Neutrophil (primary cell): Measurements from ENCODE around the gene FLRT2.

ENCODE experiments used
- H3K27ac ChIP-seq: fragments of 200-600 bp; sonication (generic); 2 replicates; pipeline ENCODE4 v1.5.1; 2016; ENCODE audit warnings: mild to moderate bottlenecking, moderate library complexity
- H3K27me3 ChIP-seq: fragments of 200-600 bp; sonication (generic); 2 replicates; pipeline ENCODE4 v1.6.0; 2016; ENCODE audit warnings: mild to moderate bottlenecking
- H3K36me3 ChIP-seq: fragments of 200-600 bp; sonication (generic); 2 replicates; pipeline ENCODE4 v1.5.1; 2017
- H3K4me1 ChIP-seq, 2 experiments: fragments of 200-600 bp in 1 of 2; sonication (generic) in 1 of 2; 1 replicate in 1 of 2; 2 replicates in 1 of 2; pipeline versions ENCODE4 v1.5.1 to v1.6.1; 2013 to 2016; ENCODE audit warnings: low read depth in 1 of 2, low read length in 1 of 2, mild to moderate bottlenecking in 1 of 2, moderate library complexity in 1 of 2; ENCODE audit not compliant: control insufficient read depth in 1 of 2, insufficient read depth in 1 of 2
- H3K4me3 ChIP-seq, 2 experiments: fragments of 200-600 bp in 1 of 2; sonication (generic) in 1 of 2; 1 replicate in 1 of 2; 2 replicates in 1 of 2; pipeline ENCODE4 v1.5.1; 2013 to 2016; ENCODE audit warnings: low read depth in 1 of 2, low read length in 1 of 2, mild to moderate bottlenecking in 1 of 2, moderate library complexity in 1 of 2
- H3K9me3 ChIP-seq: fragments of 200-600 bp; sonication (generic); 2 replicates; pipeline ENCODE4 v1.5.1; 2016
- TF ChIP-seq, protein P1 (sequence below): fragments of 200-600 bp; sonication (generic); IDR thresholded peaks from 2 replicates; pipeline ENCODE4 v1.5.1; 2016; ENCODE audit warnings: antibody characterized with exemption

Gene FLRT2

DNA sequence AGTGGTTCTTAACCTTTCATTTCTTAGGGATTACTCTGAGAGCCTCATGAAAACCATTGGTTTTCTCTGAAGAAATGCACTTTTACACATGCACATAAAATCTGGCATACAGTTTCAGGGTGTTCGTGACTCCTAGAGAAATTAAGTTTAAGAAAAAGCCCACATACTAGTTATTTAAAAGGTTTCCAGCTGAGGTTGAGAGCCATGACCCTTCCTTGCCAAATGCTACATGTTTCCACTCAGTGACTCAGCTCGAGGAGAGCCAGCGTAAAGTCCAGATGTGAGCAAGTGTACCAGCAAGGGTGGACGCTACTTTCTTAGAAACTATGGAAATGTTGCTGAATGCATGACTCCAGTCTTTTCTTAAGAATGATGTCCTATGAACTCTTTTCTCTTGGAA lies 42.7 kb upstream of the FLRT2 start:
- Histone ChIP-seq H3K4me1 (no peaks in the 10 kb centered on the region), H3K9me3 (no peaks in the 10 kb centered on the region), H3K27ac (no peak overlapping the region), H3K27me3 (no peaks in the 10 kb centered on the region), H3K4me3 (no peak overlapping the region), H3K36me3 (no peaks in the 10 kb centered on the region)
- TF ChIP-seq, protein P1, sequence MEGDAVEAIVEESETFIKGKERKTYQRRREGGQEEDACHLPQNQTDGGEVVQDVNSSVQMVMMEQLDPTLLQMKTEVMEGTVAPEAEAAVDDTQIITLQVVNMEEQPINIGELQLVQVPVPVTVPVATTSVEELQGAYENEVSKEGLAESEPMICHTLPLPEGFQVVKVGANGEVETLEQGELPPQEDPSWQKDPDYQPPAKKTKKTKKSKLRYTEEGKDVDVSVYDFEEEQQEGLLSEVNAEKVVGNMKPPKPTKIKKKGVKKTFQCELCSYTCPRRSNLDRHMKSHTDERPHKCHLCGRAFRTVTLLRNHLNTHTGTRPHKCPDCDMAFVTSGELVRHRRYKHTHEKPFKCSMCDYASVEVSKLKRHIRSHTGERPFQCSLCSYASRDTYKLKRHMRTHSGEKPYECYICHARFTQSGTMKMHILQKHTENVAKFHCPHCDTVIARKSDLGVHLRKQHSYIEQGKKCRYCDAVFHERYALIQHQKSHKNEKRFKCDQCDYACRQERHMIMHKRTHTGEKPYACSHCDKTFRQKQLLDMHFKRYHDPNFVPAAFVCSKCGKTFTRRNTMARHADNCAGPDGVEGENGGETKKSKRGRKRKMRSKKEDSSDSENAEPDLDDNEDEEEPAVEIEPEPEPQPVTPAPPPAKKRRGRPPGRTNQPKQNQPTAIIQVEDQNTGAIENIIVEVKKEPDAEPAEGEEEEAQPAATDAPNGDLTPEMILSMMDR: no peak

DNA sequence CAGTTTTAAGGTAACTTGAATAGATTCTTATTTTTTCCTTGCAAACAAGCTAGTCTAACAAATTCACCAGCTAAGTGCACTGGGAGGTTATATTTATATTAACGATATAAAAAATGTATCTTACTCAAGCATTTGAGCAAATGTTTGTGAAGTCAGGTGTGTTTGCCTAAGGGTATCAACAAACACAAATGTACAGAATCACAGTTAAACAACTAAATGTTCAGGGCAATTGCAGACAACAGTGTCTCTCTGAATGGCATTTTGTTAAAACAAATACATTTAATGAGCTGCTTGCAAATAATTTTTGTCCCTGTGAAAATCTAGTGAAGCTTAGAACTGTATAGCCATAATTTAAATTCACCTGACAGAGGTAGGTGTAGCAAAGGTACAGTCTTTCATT lies 28.2 kb upstream of the FLRT2 start:
- no peaks in the 10 kb centered on the region for H3K36me3 ChIP-seq
- H3K4me1 ChIP-seq: no peaks in the 10 kb centered on the region
- H3K4me3 ChIP-seq: no peak overlapping the region
- H3K9me3 ChIP-seq: no peaks in the 10 kb centered on the region
- no peaks in the 10 kb centered on the region for H3K27me3 ChIP-seq
- TF ChIP-seq, protein P1: no peak
- H3K27ac ChIP-seq: no peak overlapping the region

DNA sequence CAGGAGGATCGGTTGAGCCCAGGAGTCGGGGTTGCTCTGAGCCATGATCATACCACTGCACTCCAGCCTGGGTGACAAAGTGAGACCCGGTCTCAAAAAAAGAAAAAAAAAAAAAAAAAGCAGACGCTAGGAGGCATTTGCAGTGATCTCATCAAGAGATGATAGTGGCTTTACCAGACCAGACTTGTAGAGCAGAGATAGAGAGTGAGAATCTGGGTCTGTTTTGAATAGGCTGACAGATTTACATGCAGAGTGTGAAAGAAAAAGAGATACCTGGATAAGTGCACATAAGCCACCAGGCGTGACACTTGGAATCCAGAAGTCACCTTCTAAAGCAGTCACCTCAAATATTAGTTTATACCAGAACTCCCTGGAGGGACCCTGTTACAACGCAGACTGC lies 21.1 kb upstream of the FLRT2 start:
- no peaks in the 10 kb centered on the region for H3K36me3 ChIP-seq
- TF ChIP-seq, protein P1: no peak
- H3K27me3 ChIP-seq: no peaks in the 10 kb centered on the region
- H3K4me1 ChIP-seq: no peaks in the 10 kb centered on the region
- H3K27ac ChIP-seq: no peak overlapping the region
- H3K4me3 ChIP-seq: no peak overlapping the region
- no peaks in the 10 kb centered on the region for H3K9me3 ChIP-seq

DNA sequence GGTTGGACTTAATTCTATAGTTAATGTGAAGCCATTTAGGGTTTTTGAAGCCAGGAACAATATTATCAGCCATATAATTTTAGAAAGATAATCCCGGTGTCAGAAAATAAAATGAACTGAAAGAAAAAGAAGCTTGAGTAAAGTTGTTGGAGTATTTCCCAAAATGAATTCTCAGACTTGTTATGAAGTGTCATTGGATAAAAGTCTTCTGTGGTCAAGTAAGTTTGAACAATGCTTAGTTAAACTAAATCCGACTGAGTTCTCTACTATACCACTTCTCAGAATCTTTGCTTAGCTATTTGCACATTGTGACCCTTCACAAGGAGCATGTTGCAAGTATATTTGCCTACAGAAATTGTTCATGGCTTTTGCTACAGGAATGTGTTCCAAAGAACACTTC lies 17.5 kb upstream of the FLRT2 start:
- no peak overlapping the region for H3K27ac ChIP-seq
- H3K4me3 ChIP-seq: no peak overlapping the region
- no peaks in the 10 kb centered on the region for H3K36me3 ChIP-seq
- H3K9me3 ChIP-seq: no peaks in the 10 kb centered on the region
- no peaks in the 10 kb centered on the region for H3K4me1 ChIP-seq
- H3K27me3 ChIP-seq: no peaks in the 10 kb centered on the region
- TF ChIP-seq, protein P1: no peak

DNA sequence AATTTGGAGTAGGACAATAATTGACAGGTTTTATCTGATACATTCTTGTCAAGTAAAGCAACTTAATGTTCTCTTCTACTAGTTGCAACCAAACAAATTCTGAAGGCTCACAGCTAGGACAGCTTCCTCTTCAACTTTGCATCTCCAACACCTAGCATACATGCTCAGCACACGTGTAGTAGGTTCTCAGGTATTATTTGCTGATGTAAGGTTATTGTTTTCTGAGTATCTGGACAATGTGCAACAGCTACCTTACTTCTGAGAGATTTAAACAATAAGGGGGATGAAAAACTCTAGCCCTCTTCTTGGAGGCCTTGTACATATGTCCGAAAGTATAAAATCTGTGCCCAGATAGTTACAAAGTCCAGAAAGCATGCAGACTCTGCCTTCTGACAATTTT lies 15.5 kb upstream of the FLRT2 start:
- no peaks in the 10 kb centered on the region for H3K36me3 ChIP-seq
- TF ChIP-seq, protein P1: no peak
- no peaks in the 10 kb centered on the region for H3K27me3 ChIP-seq
- no peaks in the 10 kb centered on the region for H3K4me1 ChIP-seq
- no peak overlapping the region for H3K27ac ChIP-seq
- H3K9me3 ChIP-seq: no peaks in the 10 kb centered on the region
- no peak overlapping the region for H3K4me3 ChIP-seq
